GM18519 (cell line): Measurements from ENCODE around the gene PFKFB3.
"Not testable (repeated sequence)": the region's sequence is repeated elsewhere in the genome, so short reads cannot be mapped to it uniquely, and the experiment has no call there.

Source experiments
- ATAC-seq: cut with Tn5 transposase; IDR thresholded peaks from one replicate; pipeline ENCODE4 v1.9.1; 2021; ENCODE audit warnings: mild to moderate bottlenecking, moderate library complexity; ENCODE audit not compliant: unreplicated experiment, low FRiP score

PFKFB3 gene

GRCh38 chr10:6232846-6233724, 30.4 kb downstream of the PFKFB3 start:
- no peak for ATAC-seq

GRCh38 chr10:6233725-6234277, 31.1 kb downstream of the PFKFB3 start:
- no peak for ATAC-seq

- ATAC-seq = no peak
These were observed 31.6 kb downstream of the PFKFB3 start for GRCh38 chr10:6234371-6234770.

GRCh38 chr10:6236349-6237198, 33.8 kb downstream of the PFKFB3 start:
- no peak for ATAC-seq

GRCh38 chr10:6237199-6237530, 34.4 kb downstream of the PFKFB3 start:
- ATAC-seq = no peak

- not testable (repeated sequence) for ATAC-seq
These were observed 36.0 kb downstream of the PFKFB3 start for GRCh38 chr10:6238587-6239212.

GRCh38 chr10:6239213-6239991, 36.7 kb downstream of the PFKFB3 start:
- ATAC-seq = no peak

GRCh38 chr10:6240254-6240653, 37.5 kb downstream of the PFKFB3 start:
- no peak for ATAC-seq

- ATAC-seq = no peak
These were observed 39.4 kb downstream of the PFKFB3 start for GRCh38 chr10:6242089-6242488.

GRCh38 chr10:6244510-6244909, 41.8 kb downstream of the PFKFB3 start:
- ATAC-seq = no peak

- no peak for ATAC-seq
These were observed 44.4 kb downstream of the PFKFB3 start for GRCh38 chr10:6247041-6247712.

- ATAC-seq = not testable (repeated sequence)
These were observed 46.2 kb downstream of the PFKFB3 start for GRCh38 chr10:6248908-6249307.

GRCh38 chr10:6249698-6250097, 47.0 kb downstream of the PFKFB3 start:
- ATAC-seq = no peak

- ATAC-seq = no peak
These were observed 48.0 kb downstream of the PFKFB3 start for GRCh38 chr10:6250745-6251144.

GRCh38 chr10:6254201-6254600, 51.5 kb downstream of the PFKFB3 start:
- ATAC-seq = no peak

GRCh38 chr10:6255548-6256061, 52.9 kb downstream of the PFKFB3 start:
- ATAC-seq = no peak

GRCh38 chr10:6256439-6256838, 53.7 kb downstream of the PFKFB3 start:
- no peak for ATAC-seq

- ATAC-seq = no peak
These were observed 56.4 kb downstream of the PFKFB3 start for GRCh38 chr10:6259153-6259552.

- no peak for ATAC-seq
These were observed 58.1 kb downstream of the PFKFB3 start for GRCh38 chr10:6260843-6261242.
